GM12872 (cell line): Measurements from ENCODE around the gene TRIM13.

ENCODE experiments used
- TF ChIP-seq, protein P1 (sequence below): IDR thresholded peaks from 3 replicates; pipeline ENCODE4 v1.5.1; 2011; ENCODE audit warnings: low read depth, mild to moderate bottlenecking, low read length, moderate library complexity; ENCODE audit not compliant: insufficient read depth

TRIM13 gene

DNA sequence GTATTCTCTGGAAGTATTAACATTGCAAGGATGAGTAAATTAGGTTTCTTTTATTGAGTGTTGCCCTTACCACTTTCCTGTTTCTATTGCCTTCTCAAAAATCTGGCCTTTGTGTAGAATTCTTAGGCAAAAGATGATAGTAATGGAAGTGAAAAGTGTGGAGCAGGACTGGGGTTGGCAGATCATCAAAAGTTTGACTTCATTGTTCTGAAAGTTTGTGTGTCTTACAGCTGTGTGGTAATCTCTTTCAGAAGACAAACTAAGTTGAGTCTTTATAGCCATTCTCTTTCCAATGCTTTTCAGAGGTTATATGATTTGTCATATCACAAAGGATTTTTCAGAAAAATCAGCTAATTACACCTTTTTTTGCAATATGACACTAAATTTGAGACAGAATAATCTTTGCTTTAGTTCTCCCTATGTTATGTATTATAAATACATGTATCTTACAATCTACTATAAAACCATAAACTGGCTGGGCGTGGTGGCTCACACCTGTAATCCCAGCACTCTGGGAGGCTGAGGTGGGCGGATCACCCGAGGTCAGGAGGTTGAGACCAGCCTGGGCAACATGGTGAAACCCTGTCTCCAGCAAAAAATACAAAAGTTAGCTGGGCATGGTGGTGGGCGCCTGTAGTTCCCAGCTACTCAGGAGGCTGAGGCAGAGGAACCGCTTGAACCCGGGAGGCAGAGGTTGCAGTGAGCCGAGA is 9.7 kb downstream of the TRIM13 start:
- TF ChIP-seq, protein P1, sequence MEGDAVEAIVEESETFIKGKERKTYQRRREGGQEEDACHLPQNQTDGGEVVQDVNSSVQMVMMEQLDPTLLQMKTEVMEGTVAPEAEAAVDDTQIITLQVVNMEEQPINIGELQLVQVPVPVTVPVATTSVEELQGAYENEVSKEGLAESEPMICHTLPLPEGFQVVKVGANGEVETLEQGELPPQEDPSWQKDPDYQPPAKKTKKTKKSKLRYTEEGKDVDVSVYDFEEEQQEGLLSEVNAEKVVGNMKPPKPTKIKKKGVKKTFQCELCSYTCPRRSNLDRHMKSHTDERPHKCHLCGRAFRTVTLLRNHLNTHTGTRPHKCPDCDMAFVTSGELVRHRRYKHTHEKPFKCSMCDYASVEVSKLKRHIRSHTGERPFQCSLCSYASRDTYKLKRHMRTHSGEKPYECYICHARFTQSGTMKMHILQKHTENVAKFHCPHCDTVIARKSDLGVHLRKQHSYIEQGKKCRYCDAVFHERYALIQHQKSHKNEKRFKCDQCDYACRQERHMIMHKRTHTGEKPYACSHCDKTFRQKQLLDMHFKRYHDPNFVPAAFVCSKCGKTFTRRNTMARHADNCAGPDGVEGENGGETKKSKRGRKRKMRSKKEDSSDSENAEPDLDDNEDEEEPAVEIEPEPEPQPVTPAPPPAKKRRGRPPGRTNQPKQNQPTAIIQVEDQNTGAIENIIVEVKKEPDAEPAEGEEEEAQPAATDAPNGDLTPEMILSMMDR = no peak

DNA sequence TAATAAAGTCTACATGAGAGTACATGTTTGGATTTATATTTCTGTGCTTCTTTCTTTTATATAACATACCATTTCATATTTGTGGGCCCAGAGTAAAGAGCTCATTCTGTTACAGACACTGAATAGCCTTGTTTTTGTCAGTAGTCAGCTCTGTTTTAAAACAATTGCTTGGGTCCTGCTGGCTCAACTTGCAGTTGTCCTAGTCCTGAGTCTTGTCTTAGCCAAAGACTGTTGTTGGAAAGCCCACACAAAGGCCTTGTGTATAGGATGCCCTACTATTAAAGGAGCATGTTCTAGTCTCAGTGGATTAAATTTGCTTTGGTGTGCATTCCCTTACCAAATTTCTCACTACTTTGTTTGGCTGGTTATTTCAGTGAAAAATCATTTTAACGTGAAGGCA is 14.6 kb downstream of the TRIM13 start:
- TF ChIP-seq, protein P1 = no peak

GRCh38 chr13:50012396-50013169 is 15.7 kb downstream of the TRIM13 start:
- TF ChIP-seq, protein P1 = no peak

GRCh38 chr13:50014386-50014785 is 17.5 kb downstream of the TRIM13 start:
- TF ChIP-seq, protein P1 = no peak

DNA sequence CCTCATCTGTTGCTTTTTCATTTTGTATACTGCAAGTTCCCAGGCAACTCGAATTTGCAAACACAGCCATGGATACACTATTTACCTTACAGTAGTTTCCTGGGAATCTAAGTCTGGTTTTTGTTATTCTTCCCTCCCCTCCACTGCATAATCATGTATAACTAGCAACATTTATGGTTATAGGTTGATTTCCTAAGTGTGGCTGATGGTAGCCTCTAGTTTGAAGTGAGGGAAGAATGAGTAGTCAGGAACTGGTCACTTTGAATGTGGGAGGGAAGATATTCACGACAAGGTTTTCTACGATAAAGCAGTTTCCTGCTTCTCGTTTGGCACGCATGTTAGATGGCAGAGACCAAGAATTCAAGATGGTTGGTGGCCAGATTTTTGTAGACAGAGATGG is 18.4 kb downstream of the TRIM13 start, which contains the start of gene KCNRG:
Gene KCNRG, plus strand, starts transcription at position 187 of the 400 bp plus-strand sequence. Its CDS starts 50 bp downstream, at position 237.
- TF ChIP-seq, protein P1 = no peak

DNA sequence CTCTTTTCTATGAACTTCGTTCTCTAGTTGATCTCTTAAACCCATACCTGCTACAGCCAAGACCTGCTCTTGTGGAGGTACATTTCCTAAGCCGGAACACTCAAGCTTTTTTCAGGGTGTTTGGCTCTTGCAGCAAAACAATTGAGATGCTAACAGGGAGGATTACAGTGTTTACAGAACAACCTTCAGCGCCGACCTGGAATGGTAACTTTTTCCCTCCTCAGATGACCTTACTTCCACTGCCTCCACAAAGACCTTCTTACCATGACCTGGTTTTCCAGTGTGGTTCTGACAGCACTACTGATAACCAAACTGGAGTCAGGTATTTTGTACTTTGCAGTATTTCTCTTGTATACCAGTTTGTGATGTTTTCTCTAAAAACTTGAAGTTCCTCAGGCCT is 18.9 kb downstream of the TRIM13 start:
- TF ChIP-seq, protein P1 = no peak

GRCh38 chr13:50016444-50016843 is 19.6 kb downstream of the TRIM13 start:
- TF ChIP-seq, protein P1 = no peak
